H1 (cell line): Measurements from ENCODE around the gene CLEC2A. TPM values are rescaled to one million over a fixed set of nuclear protein-coding genes. Genes with fewer than 3 reads are reported as not detected.

Source experiments
- CTCF ChIP-seq, 3 experiments: IDR thresholded peaks; 1 replicate in 2 of 3; 2 replicates in 1 of 3; pipeline versions ENCODE4 v1.5.1 to v1.6.1; 2011; ENCODE audit warnings: low read length in 3 of 3, mild to moderate bottlenecking in 3 of 3, inconsistent platforms in 2 of 3, low read depth in 1 of 3, moderate library complexity in 1 of 3; ENCODE audit not compliant: insufficient read depth in 1 of 3; ENCODE audit errors: control extremely low read depth in 1 of 3
- POLR2A ChIP-seq, 2 experiments: IDR thresholded peaks; 1 replicate in 1 of 2; 2 replicates in 1 of 2; pipeline ENCODE4 v1.6.1; 2011; ENCODE audit warnings: low read depth in 2 of 2, low read length in 2 of 2, mild to moderate bottlenecking in 2 of 2; ENCODE audit errors: control extremely low read depth in 1 of 2
- polyA plus RNA-seq, 7 experiments: library from polyadenylated mRNA; depleted of rRNA in 3 of 7; stranded (reverse) in 5 of 7; unstranded in 2 of 7; fragments of >200 nt in 5 of 7; fragments of 200-250 nt in 2 of 7; gene quantifications; 1 replicate in 5 of 7; 2 replicates in 1 of 7; 4 replicates in 1 of 7; pipeline versions ENCODE4 v1.2.1 to v1.2.3, GENCODE V29; 2011 to 2013; ENCODE audit warnings: missing spikeins in 2 of 7, mixed read lengths in 2 of 7
- total RNA-seq: library from RNA; stranded (reverse); fragmentation: NEBNext Ultra II Directional; extraction: Animal tissue kit (Norgen Biotek cat#: 25700); gene quantifications from 2 replicates; pipeline ENCODE4 v1.2.1, GENCODE V29; 2021

Gene CLEC2A
- total and polyA plus RNA-seq, 2 of the 8 experiments (the other 6 are each of a cell fraction or from before 2014, with no cell fraction given): 0.63 to 3.7 TPM

GRCh38 chr12:9980126-9980525, 48.0 kb upstream of the CLEC2A start (continued):
- TF ChIP-seq POLR2A (IDR thresholded peaks at IDR 0.05; ENCODE audit: control extremely low read depth in 1 of 2, low read depth in 2 of 2, low read length in 2 of 2) (no peak), CTCF (IDR thresholded peaks at IDR 0.05; ENCODE audit: control extremely low read depth in 1 of 3, insufficient read depth in 1 of 3, low read depth in 1 of 3, low read length in 3 of 3) (no peak)
